ENCODE results near the gene C19orf33.

The C19orf33 gene

DNA sequence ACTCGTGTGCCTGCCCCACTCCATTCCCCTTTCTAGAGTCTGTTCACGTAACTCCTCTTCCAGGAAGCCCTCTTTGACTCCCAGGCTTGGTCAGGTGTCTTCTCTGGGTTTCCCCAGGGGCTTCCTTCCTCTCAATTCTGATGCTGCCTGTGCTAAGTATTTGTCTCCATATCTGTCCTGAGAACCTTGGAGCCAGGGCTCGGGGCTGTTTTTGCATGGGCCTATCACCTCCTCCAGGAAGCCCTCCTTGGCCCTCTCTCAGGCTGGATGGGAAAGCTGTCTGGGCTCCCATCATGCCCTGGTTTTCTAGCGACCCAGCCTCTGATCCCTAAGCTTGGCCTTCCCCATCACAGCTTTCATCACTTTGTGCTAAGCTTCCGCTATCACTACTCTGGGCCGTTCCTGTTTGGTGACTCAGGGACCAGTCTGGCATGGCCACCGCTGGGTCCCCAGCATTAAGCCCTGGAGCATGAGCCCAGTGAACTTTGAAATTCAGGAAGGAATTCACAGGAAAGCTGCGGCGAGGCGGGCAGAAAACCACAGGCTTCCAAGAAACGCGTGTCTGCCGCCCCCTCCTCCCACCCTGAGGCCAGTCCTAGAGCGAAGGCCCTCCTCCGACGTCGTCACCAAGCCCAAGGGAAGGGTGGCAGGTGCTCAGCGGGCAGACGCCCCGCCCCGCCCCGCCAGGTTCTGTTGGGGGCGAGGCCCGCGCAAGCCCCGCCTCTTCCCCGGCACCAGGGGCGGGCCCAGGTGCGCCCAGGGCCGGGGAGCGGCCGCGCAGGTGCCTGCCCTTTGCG lies 40.2 kb upstream of the C19orf33 start:
- Histone ChIP-seq H3K4me2 (ENCODE audit: low read length) (peak overlapping the region; percentile 98), H3K27me3 (ENCODE audit: control insufficient read depth, insufficient read depth, low read length) (no peaks in the 10 kb centered on the region), H3K9me3 (ENCODE audit: control insufficient read depth, low read length) (no peaks in the 10 kb centered on the region), H2AFZ (peak overlapping the region; percentile 93), H3K4me3 (ENCODE audit: low read depth, low read length) (peak overlapping the region; percentile 93), H3K9ac (no peak overlapping the region), H3K79me2 (peaks cover 32% of the 10 kb centered on the region), H3K4me1 (peaks cover 4% of the 10 kb centered on the region), H3K36me3 (ENCODE audit: control insufficient read depth, insufficient read depth, low read length) (no peaks in the 10 kb centered on the region), H3K27ac (peak overlapping the region; percentile 90)
- TF ChIP-seq, protein P1, sequence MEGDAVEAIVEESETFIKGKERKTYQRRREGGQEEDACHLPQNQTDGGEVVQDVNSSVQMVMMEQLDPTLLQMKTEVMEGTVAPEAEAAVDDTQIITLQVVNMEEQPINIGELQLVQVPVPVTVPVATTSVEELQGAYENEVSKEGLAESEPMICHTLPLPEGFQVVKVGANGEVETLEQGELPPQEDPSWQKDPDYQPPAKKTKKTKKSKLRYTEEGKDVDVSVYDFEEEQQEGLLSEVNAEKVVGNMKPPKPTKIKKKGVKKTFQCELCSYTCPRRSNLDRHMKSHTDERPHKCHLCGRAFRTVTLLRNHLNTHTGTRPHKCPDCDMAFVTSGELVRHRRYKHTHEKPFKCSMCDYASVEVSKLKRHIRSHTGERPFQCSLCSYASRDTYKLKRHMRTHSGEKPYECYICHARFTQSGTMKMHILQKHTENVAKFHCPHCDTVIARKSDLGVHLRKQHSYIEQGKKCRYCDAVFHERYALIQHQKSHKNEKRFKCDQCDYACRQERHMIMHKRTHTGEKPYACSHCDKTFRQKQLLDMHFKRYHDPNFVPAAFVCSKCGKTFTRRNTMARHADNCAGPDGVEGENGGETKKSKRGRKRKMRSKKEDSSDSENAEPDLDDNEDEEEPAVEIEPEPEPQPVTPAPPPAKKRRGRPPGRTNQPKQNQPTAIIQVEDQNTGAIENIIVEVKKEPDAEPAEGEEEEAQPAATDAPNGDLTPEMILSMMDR (IDR thresholded peaks at IDR 0.05): no peak

DNA sequence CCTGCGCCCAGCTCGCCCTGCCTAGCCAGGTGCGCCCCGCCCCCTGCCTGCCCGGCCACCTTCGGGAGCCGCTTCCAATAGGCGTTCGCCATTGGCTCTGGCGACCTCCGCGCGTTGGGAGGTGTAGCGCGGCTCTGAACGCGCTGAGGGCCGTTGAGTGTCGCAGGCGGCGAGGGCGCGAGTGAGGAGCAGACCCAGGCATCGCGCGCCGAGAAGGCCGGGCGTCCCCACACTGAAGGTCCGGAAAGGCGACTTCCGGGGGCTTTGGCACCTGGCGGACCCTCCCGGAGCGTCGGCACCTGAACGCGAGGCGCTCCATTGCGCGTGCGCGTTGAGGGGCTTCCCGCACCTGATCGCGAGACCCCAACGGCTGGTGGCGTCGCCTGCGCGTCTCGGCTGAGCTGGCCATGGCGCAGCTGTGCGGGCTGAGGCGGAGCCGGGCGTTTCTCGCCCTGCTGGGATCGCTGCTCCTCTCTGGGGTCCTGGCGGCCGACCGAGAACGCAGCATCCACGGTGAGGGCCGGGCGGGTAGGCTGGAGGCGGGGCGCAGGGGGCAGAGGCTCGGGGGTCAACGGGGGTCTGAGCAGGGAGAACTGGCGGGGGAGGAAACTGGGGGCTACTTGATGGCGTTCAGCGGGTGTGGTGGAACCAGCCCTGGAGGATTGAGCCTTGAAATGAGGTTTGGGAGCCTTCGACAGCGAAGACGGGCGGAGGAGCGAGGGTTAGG lies 39.4 kb upstream of the C19orf33 start, which contains the start of gene SPINT2:
SPINT2 (plus strand) TSS at position 88 of the 727 bp plus-strand sequence; CDS start at position 408, 320 bp downstream.
- TF ChIP-seq, protein P1 (IDR thresholded peaks at IDR 0.05): no peak
- Histone ChIP-seq H2AFZ (peak within 1 kb of the TSS; percentile 93), H3K27me3 (ENCODE audit: control insufficient read depth, insufficient read depth, low read length) (no peaks in the 10 kb centered on the region), H3K27ac (peak within 1 kb of the TSS; percentile 90), H3K79me2 (peaks cover 40% of the 10 kb centered on the region), H3K4me2 (ENCODE audit: low read length) (peak within 1 kb of the TSS; percentile 98), H3K36me3 (ENCODE audit: control insufficient read depth, insufficient read depth, low read length) (no peaks in the 10 kb centered on the region), H3K4me3 (ENCODE audit: low read depth, low read length) (peak within 1 kb of the TSS; percentile 93), H3K9ac (peak within 1 kb of the TSS; percentile 85), H3K4me1 (peaks cover 4% of the 10 kb centered on the region), H3K9me3 (ENCODE audit: control insufficient read depth, low read length) (no peaks in the 10 kb centered on the region)

DNA sequence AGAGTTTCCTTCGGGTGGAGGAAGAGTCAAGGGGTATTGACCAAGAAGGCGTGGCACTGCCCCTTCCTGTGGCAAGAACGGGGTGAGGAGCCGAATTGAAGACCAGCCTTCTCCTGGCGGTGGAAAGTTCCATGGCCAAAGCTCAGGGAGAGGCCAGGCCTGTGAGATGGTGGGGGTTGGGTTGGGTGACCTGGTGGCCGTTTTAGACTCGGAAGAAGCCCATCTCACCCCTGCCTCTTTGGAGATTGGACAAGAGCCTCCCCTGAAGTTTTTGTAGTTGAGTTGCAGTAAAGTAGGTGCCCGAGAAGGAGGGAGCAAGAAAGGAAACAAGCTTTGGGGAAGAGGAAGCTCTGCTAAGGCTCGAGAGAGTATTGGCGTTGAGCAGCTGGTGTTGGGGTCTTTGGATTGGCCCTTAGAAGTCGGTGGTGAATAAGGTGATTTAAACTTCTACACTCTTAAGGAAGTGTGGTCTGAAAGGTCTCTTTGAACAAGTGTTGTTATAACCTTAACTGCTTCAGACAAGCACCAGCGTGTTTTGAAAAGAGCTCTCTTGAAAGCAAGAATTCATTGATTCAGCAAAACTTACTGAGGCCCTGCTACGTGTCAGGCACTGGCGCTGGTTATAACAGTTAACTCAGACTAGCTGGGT lies 38.7 kb upstream of the C19orf33 start:
- H3K27me3 ChIP-seq (ENCODE audit: control insufficient read depth, insufficient read depth, low read length): no peaks in the 10 kb centered on the region
- H2AFZ ChIP-seq: peak overlapping the region; percentile 93
- peak overlapping the region; percentile 85 for H3K9ac ChIP-seq
- H3K36me3 ChIP-seq (ENCODE audit: control insufficient read depth, insufficient read depth, low read length): no peaks in the 10 kb centered on the region
- TF ChIP-seq, protein P1 (IDR thresholded peaks at IDR 0.05): no peak
- H3K79me2 ChIP-seq: peaks cover 47% of the 10 kb centered on the region
- H3K9me3 ChIP-seq (ENCODE audit: control insufficient read depth, low read length): no peaks in the 10 kb centered on the region
- peak overlapping the region; percentile 93 for H3K4me3 ChIP-seq (ENCODE audit: low read depth, low read length)
- H3K4me2 ChIP-seq (ENCODE audit: low read length): peak overlapping the region; percentile 98
- peaks cover 7% of the 10 kb centered on the region for H3K4me1 ChIP-seq
- peak overlapping the region; percentile 90 for H3K27ac ChIP-seq

DNA sequence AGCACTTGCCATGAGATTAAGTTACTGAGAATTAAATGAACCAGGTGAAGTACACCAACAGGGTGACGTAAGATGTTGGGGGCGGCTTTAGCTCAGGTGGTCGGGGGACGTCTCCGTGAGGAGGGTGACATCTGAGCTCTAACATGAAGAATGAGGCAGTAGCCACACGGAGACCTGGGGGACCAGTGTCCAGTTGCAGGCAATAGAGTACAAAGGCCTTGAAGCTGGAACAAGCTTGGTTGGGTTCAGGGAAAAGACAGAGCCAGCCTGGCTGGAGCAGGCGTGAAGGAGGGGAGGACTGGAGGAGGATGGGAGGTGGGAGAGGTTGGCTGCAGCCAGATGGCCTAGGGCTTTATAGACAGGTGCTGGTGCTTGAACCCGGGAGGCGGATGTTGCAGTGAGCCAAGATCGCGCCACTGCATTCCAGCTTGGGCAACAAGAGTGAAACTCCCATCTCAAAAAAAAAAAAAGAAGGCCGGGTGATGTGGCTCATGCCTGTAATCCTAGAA lies 38.1 kb upstream of the C19orf33 start:
- H3K27me3 ChIP-seq (ENCODE audit: control insufficient read depth, insufficient read depth, low read length): no peaks in the 10 kb centered on the region
- TF ChIP-seq, protein P1 (IDR thresholded peaks at IDR 0.05): no peak
- peak overlapping the region; percentile 98 for H3K4me2 ChIP-seq (ENCODE audit: low read length)
- no peak overlapping the region for H2AFZ ChIP-seq
- H3K36me3 ChIP-seq (ENCODE audit: control insufficient read depth, insufficient read depth, low read length): no peaks in the 10 kb centered on the region
- H3K9me3 ChIP-seq (ENCODE audit: control insufficient read depth, low read length): no peaks in the 10 kb centered on the region
- peak overlapping the region; percentile 90 for H3K27ac ChIP-seq
- H3K79me2 ChIP-seq: peaks cover 53% of the 10 kb centered on the region
- peaks cover 9% of the 10 kb centered on the region for H3K4me1 ChIP-seq
- no peak overlapping the region for H3K9ac ChIP-seq
- H3K4me3 ChIP-seq (ENCODE audit: low read depth, low read length): peak overlapping the region; percentile 93
